Measurements from ENCODE around the gene NECAP2.

Gene NECAP2

GRCh38 chr1:16420424-16421118 is 20.0 kb upstream of the NECAP2 start:
- Mint-ChIP-seq H3K4me3 (no peak overlapping the region), H3K27ac (no peak overlapping the region), H3K36me3 (ENCODE audit: low read depth) (no peaks in the 10 kb centered on the region), H3K9me3 (no peaks in the 10 kb centered on the region), H3K27me3 (ENCODE audit: low read depth, poor library complexity) (peaks cover 17% of the 10 kb centered on the region), H3K4me1 (peaks cover 13% of the 10 kb centered on the region)
- TF ChIP-seq CTCF (IDR thresholded peaks at IDR 0.05), result no peak
- no peak for DNase-seq

- DNase-seq, result no peak
- peaks cover 17% of the 10 kb centered on the region for H3K27me3 Mint-ChIP-seq (ENCODE audit: low read depth, poor library complexity)
- no peak for TF ChIP-seq CTCF (IDR thresholded peaks at IDR 0.05)
- no peaks in the 10 kb centered on the region for H3K36me3 Mint-ChIP-seq (ENCODE audit: low read depth)
- H3K9me3 Mint-ChIP-seq, result no peaks in the 10 kb centered on the region
- peaks cover 13% of the 10 kb centered on the region for H3K4me1 Mint-ChIP-seq
- no peak overlapping the region for H3K27ac Mint-ChIP-seq
- H3K4me3 Mint-ChIP-seq, result no peak overlapping the region
Observed at GRCh38 chr1:16421201-16421600, 19.3 kb upstream of the NECAP2 start.

- H3K4me1 Mint-ChIP-seq, result peaks cover 13% of the 10 kb centered on the region
- no peak for DNase-seq
- no peaks in the 10 kb centered on the region for H3K36me3 Mint-ChIP-seq (ENCODE audit: low read depth)
- no peak overlapping the region for H3K27ac Mint-ChIP-seq
- peaks cover 17% of the 10 kb centered on the region for H3K27me3 Mint-ChIP-seq (ENCODE audit: low read depth, poor library complexity)
- no peaks in the 10 kb centered on the region for H3K9me3 Mint-ChIP-seq
- H3K4me3 Mint-ChIP-seq, result no peak overlapping the region
- TF ChIP-seq CTCF (IDR thresholded peaks at IDR 0.05), result no peak
Observed at GRCh38 chr1:16422041-16422440, 18.5 kb upstream of the NECAP2 start.

GRCh38 chr1:16425125-16426025 is 15.1 kb upstream of the NECAP2 start:
- H3K4me3 Mint-ChIP-seq, result no peak overlapping the region
- peaks cover 8% of the 10 kb centered on the region for H3K27me3 Mint-ChIP-seq (ENCODE audit: low read depth, poor library complexity)
- H3K9me3 Mint-ChIP-seq, result no peaks in the 10 kb centered on the region
- no peak overlapping the region for H3K27ac Mint-ChIP-seq
- no peaks in the 10 kb centered on the region for H3K36me3 Mint-ChIP-seq (ENCODE audit: low read depth)
- no peak for DNase-seq
- H3K4me1 Mint-ChIP-seq, result peaks cover 6% of the 10 kb centered on the region
- TF ChIP-seq CTCF (IDR thresholded peaks at IDR 0.05), result no peak

- Mint-ChIP-seq H3K4me1 (peaks cover 5% of the 10 kb centered on the region), H3K36me3 (ENCODE audit: low read depth) (no peaks in the 10 kb centered on the region), H3K4me3 (no peak overlapping the region), H3K27ac (no peak overlapping the region), H3K9me3 (peaks cover 6% of the 10 kb centered on the region), H3K27me3 (ENCODE audit: low read depth, poor library complexity) (peaks cover 10% of the 10 kb centered on the region)
- no peak for DNase-seq
- no peak for TF ChIP-seq CTCF (IDR thresholded peaks at IDR 0.05)
Observed at GRCh38 chr1:16430606-16431005, 9.9 kb upstream of the NECAP2 start.
